ENCODE results near the gene FGFRL1. TPM values are rescaled to one million over a fixed set of nuclear protein-coding genes. Genes with fewer than 3 reads are reported as not detected.

The FGFRL1 gene
- total and polyA plus RNA-seq, 2 donors from 2014 or later = 22.0 to 25.5 TPM

- Histone ChIP-seq H3K4me1 (ENCODE audit: control insufficient read depth in 2 of 3, insufficient read depth in 2 of 3, low read depth in 1 of 3, low read length in 3 of 3) (peaks cover 0 to 4% (median 0%) of the 10 kb centered on the region in 3 donors), H3K9ac (ENCODE audit: low read length in 3 of 3) (no peak overlapping the region), H3K4me3 (ENCODE audit: low read length in 3 of 3) (no peak overlapping the region), H3K9me3 (ENCODE audit: control insufficient read depth in 2 of 3, insufficient read depth in 1 of 3, low read length in 3 of 3) (no peaks in the 10 kb centered on the region), H3K27me3 (ENCODE audit: control insufficient read depth, insufficient read depth, low read length) (no peaks in the 10 kb centered on the region), H3K27ac (ENCODE audit: low read depth in 2 of 2, low read length in 2 of 2) (no peak overlapping the region), H3K36me3 (ENCODE audit: control insufficient read depth in 2 of 3, insufficient read depth in 3 of 3, low read length in 3 of 3) (peaks cover 9 to 10% (median 9%) of the 10 kb centered on the region in 3 donors)
- intact Hi-C loops (cut with DNase I) = no loop called here
- TF ChIP-seq CTCF (IDR thresholded peaks at IDR 0.05; ENCODE audit: borderline replicate concordance, extremely low read depth, insufficient read depth) = no peak
- FAIRE-seq (no peak), DNase-seq (no peak)
Observed at GRCh38 chr4:1022051-1022738, 10.8 kb downstream of the FGFRL1 start.

GRCh38 chr4:1022739-1023066 is 11.3 kb downstream of the FGFRL1 start:
- intact Hi-C loops (cut with DNase I) = no loop called here
- peaks cover 9 to 10% (median 9%) of the 10 kb centered on the region in 3 donors for H3K36me3 ChIP-seq (ENCODE audit: control insufficient read depth in 2 of 3, insufficient read depth in 3 of 3, low read length in 3 of 3)
- H3K9me3 ChIP-seq (ENCODE audit: control insufficient read depth in 2 of 3, insufficient read depth in 1 of 3, low read length in 3 of 3) = no peaks in the 10 kb centered on the region
- H3K4me3 ChIP-seq (ENCODE audit: low read length in 3 of 3) = no peak overlapping the region
- H3K9ac ChIP-seq (ENCODE audit: low read length in 3 of 3) = no peak overlapping the region
- no peak for FAIRE-seq
- no peaks in the 10 kb centered on the region for H3K27me3 ChIP-seq (ENCODE audit: control insufficient read depth, insufficient read depth, low read length)
- H3K27ac ChIP-seq (ENCODE audit: low read depth in 2 of 2, low read length in 2 of 2) = no peak overlapping the region
- no peak for DNase-seq
- H3K4me1 ChIP-seq (ENCODE audit: control insufficient read depth in 2 of 3, insufficient read depth in 2 of 3, low read depth in 1 of 3, low read length in 3 of 3) = peaks cover 0 to 4% (median 0%) of the 10 kb centered on the region in 3 donors
- no peak for TF ChIP-seq CTCF (IDR thresholded peaks at IDR 0.05; ENCODE audit: borderline replicate concordance, extremely low read depth, insufficient read depth)

- H3K9ac ChIP-seq (ENCODE audit: low read length in 3 of 3) = no peak overlapping the region
- H3K4me1 ChIP-seq (ENCODE audit: control insufficient read depth in 2 of 3, insufficient read depth in 2 of 3, low read depth in 1 of 3, low read length in 3 of 3) = peaks cover 0 to 4% (median 0%) of the 10 kb centered on the region in 3 donors
- H3K4me3 ChIP-seq (ENCODE audit: low read length in 3 of 3) = no peak overlapping the region
- DNase-seq = no peak
- H3K27me3 ChIP-seq (ENCODE audit: control insufficient read depth, insufficient read depth, low read length) = no peaks in the 10 kb centered on the region
- no peak for FAIRE-seq
- H3K9me3 ChIP-seq (ENCODE audit: control insufficient read depth in 2 of 3, insufficient read depth in 1 of 3, low read length in 3 of 3) = no peaks in the 10 kb centered on the region
- H3K27ac ChIP-seq (ENCODE audit: low read depth in 2 of 2, low read length in 2 of 2) = no peak overlapping the region
- TF ChIP-seq CTCF (IDR thresholded peaks at IDR 0.05; ENCODE audit: borderline replicate concordance, extremely low read depth, insufficient read depth) = no peak
- intact Hi-C loops (cut with DNase I) = no loop called here
- H3K36me3 ChIP-seq (ENCODE audit: control insufficient read depth in 2 of 3, insufficient read depth in 3 of 3, low read length in 3 of 3) = peaks cover 9 to 10% (median 9%) of the 10 kb centered on the region in 3 donors
Observed at GRCh38 chr4:1023075-1023640, 11.7 kb downstream of the FGFRL1 start.
